HG02973 (cell line): Measurements from ENCODE around the gene FBXL7.

Experiments
- ATAC-seq: cut with Tn5 transposase; IDR thresholded peaks from one replicate; pipeline ENCODE4 v1.9.1; 2021; ENCODE audit warnings: moderate library complexity; ENCODE audit not compliant: unreplicated experiment

FBXL7 gene

DNA sequence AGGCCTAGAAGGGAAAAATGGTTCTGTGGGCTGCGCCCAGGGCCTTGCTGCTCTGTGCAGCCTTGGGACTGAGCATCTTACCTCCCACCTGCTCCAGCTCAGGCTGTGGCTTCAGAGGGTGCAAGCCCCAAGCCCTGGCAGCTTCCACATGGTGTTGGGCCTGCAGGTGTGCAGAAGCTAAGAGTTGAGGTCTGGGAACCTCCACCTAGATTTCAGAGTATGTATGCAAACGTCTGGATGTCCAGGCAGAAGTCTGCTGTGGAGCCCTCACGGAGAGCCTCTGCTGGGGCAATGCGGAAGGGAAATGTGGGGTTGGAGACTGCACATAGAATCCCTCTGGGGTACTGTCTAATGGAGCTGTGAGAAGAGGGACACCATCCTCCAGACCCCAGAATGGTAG lies 36.0 kb downstream of the FBXL7 start:
- ATAC-seq = no peak

DNA sequence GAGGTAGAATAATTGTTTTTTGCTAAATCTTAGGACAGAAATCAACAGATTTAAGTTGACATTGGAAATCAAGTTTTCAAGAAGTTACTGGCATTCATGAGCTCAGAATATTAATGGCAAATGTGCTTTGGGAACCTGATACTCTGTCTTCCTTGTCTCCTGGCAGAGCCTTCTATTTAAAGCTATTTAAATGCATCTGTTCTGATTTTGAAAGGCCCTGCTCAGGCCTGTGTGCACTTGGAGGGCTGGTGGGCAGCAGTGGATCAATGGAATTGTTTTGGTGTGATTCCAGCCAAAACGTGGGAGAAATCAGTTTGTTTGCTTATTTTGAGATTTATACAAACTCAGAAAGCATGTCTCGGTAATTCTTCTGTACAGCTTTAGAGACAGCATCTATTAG lies 38.5 kb downstream of the FBXL7 start:
- ATAC-seq = no peak

DNA sequence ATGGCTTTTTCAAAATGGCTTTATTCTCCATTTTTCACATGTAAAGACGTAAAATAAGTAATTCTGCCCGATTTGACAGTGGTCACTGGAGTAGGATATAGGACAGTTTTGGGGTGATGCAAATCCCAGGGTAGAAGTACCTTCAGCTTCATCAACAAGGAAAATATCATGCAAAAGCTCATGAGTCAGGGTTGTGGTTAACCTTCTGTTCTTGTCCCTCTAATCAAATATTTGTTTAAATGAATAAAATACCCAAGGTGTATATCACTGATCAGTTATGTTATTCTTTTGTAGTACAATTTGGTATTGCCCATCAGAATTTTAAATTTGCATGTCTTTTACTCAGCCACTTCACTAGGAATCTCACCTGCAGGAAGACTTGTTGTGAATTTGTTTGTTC lies 40.0 kb downstream of the FBXL7 start:
- no peak for ATAC-seq

DNA sequence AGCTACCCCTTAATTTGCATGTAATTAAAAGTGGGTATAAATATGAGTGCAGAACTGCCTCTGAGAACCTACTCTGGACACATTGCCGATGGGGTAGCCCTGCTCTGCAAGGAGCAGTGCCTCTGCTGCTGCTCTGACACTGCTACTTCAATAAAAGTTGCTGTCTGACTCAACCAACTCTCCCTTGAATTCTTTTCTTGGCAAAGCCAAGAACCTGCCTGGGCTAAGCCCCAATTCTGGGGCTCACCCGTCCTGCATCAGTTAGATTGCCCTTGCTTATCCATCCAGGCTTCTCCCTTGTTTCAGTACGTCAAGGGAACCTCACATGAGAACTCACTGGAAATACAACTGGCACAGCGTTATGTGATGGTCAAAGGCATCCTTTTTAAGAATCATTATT lies 44.1 kb downstream of the FBXL7 start:
- no peak for ATAC-seq

DNA sequence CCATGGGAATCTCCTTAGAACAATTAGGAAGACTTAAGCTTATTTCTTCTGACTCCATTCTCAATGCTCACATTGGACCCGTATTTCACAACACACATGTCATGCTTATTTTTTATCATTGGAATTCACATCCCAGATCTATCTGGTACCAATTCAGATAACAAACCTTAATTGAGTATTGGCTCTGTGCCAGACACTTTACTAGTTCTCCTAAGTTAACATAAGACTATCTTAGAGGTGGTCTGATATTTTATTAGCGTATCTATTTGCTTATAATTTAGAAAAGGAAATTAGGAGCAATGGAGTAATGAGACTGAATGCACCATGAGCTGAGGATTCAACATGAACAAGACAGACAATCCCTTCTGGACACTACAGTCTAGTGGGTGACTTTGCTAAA lies 45.1 kb downstream of the FBXL7 start:
- no peak for ATAC-seq

DNA sequence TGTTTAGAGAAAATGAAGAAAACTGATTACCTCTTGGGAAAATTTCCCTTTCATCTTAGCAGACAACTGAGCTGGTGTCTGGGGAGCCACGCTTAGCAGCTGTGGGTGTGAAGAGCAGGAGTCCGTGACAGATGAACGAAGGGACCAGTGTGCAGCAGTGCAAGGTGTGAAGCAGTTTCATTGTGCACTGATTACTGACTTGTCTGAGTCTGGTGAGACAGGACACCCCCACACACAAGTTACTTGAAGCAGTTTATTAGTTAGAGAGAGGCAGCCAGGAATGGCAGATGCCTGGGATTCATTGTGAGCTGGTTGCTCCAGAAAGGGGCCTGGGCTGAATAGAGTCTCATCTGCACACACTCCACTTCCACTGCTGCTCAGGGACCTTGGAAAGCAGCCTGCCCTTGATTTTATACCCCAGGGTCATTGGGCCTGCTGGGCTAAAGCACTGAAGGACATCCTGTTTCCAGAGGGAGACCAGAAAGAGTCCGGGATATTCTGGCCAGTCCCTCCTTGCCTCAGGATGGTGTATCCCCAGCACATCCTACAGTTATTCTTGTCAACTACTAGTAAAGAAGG lies 47.4 kb downstream of the FBXL7 start:
- no peak for ATAC-seq

DNA sequence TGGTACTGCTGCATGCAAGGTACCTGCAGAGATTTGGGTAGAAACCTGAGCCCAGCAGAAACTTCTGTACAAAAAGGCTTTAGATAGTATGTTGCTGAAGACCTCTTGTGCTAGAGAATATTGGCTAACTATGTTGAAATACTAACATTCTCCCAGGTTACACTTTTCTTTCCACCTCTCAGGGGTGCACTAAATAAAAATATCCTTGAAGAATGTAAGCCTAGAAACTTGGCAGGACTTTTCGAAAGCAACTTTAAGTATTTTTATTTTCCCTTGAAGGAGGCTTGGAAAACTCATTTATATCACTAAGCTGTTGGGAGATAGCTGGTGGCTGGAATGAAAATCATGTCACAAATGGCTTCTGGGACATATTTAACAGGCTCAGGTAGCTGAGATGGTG lies 50.0 kb downstream of the FBXL7 start:
- ATAC-seq = no peak

DNA sequence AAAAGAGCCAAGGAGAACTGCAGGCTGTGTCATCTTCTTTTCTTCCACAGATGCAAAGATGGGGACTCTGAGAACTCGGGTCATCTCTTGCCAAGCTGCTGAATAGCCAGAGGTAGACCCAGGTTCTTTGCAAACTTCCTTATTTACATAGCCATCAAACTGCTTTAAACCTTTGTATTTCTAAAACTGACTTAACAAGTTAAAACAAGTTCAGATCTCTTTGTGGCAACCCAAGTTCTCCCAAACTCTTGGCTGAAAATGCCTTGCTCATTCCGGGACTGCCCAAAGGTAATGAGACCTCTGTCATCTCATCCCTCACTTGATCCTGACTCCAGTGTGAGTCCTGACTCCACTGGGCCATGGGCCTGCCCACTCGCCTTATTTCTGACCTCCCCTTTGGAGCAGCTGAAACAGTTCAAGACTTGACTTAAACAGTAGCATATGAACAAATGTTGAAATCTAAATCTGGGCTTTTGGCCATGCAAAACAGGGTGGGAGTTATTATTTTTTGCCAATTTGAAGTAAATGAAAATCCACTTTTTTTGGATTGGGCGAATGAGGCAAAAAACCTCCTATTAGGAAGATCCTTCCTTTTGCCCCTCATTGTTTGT lies 50.6 kb downstream of the FBXL7 start:
- ATAC-seq = no peak

DNA sequence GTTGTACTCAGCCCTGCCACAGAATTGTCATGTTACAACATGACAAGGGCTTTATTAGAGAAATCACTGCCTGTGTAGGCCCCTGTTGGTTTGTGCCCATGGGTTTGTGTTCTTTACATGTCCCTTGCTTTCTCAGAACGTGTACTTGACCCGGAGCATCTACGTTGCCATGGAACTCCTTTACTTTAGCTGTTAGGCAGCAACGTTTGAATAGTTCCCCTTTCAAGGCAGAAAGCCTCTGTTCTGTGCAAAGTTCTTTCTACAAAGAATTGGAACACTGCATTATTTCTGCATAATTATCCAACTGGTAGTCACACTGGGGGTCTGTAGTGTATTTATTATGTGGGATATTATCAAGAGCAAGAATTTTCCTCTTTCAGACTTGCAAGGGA lies 51.1 kb downstream of the FBXL7 start:
- no peak for ATAC-seq

DNA sequence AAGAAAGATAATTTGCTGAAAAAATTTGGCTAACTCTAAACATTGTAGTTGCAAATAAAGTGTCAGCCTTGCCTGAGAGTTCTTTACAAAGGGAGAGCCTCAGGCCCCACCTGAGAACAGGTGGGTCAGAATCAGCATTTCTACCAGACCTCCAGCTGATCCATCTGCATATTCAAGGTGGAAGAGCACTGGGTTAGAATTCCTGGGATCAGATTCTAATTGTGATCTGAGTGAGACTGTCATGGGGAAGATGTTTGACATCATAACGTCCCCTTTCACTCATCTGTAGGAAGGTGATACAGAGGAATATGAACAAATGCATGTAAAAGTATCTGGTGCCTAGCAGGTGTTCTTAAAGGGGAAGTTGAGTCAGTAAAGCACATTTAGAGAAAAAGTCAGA lies 54.6 kb downstream of the FBXL7 start:
- no peak for ATAC-seq

DNA sequence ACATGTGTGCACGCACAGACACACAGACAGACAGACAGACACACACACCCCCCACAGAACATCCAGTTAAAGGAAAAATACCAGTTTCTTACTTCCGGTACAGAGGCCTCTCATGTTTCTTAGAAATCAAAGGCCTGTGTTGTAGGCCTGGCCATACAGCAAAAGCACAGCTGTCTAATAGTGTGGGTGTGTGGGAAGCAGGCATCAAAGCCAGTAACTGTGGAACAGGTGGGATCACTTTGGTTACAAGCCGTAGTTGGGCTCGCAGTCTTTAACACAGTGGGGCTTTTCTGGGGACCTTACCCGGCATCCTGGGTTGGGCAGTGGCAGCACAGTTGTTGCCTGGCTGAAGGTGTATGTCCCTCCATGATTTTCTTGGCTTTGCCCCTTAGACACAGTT lies 55.2 kb downstream of the FBXL7 start:
- ATAC-seq = no peak

DNA sequence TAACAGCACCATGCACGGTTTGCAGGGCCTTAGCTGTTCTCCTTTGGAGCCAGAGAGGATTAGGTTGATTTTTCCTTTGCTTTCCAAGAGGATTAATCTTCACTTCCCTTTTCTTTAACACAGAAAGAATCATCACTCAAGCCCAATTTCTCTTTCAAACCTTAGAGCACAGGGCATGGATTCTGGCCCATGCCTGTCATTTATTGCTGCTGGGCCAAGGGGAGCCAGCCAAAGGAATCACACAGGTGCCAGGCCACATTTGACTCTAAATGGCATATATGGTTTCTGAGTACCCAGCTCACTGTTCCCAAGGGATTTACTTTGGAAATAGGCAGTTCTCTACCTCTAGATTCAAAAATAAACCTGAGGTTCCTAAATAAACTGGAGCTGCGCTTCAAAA lies 58.3 kb downstream of the FBXL7 start:
- ATAC-seq = no peak

DNA sequence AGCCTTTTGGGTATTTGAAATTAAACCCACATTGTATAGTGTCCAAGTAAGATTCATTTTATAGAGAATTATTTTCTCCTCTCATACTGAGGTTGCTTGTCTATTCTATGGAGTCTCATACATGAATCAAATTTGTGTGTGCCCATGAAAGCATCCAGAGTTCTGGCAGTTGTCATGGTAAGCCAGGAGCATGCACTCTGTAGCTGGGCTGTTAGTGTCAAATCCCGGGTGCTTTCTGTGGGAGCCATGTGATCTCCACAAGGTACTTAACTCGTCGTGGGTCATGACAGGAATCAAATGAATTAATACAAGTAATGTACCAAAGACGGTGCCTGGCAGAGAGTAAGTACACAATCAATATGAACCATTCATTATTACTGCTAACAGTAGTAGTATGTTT lies 58.7 kb downstream of the FBXL7 start:
- ATAC-seq = no peak

DNA sequence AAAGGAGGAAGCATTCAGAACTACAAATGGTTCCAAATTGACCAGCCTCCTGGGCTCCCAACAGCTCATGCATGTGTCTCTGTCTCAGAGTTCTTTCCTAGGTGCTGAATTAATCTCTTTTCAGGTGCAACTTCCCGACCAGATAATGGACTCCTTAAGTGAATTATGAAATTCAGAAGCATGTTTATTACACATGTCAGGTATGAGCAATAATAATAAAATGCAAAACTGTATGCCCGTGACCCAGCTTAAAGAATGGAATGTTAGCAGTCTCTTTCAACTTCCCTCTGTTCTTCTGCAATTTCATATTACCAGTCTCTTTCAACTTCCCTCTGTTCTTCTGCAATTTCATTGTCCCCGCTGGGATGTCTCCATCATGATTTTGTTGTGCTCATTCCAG lies 60.4 kb downstream of the FBXL7 start:
- ATAC-seq = no peak

DNA sequence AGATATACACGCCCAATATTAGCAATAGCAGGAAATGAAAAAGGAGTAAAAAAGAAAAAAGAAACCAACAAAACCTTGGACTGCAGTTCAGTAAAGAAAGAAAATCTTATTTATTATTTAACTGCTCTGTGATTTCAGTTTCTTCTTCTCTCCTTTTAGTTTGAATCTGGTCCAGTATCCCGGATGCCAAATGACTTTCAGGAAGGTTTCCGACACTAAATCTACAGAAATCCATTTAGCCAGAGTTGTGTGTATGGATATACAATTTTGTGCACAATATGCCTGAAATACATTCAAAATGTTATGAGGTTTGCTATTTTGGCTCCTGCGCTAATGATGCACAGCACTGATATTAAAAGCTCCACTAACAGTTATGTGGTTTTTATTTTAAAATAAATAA lies 64.5 kb downstream of the FBXL7 start:
- ATAC-seq = no peak

DNA sequence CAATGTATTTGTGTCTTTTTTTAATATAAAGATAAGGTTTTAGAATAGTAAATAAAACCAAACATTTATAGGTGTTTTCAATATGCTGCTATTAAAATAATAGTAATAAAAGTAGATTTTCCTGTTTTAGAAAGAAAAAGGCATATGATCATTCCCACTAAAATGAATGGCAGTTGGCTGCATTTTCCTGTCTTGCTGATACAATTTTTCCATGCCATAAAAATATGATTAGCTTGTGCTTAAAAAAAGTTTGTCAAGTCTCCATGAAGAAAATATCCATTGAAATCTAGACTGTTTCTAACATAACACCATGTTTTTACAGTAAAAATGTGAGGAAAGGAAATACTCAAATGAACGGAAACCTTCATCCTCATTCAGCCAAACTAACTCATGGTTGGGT lies 65.0 kb downstream of the FBXL7 start:
- no peak for ATAC-seq

DNA sequence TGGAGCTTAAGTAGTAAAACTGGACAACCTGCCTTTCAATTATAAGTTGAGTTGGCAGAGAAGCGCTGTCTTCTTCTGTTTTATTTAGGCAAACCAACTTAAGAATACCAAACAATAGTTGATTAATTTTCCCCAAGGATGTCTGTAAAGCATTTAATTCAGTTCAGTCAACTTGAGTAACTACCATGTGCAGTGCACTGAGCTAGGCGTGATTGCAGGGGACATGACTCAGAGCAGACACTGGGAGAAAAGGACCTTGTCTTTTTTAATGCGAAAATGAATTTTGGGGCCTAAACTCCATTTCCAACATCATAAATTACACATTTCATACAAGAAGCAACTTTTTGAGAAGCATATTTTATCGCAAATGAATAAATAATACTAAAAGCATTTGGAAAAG lies 66.3 kb downstream of the FBXL7 start:
- no peak for ATAC-seq

DNA sequence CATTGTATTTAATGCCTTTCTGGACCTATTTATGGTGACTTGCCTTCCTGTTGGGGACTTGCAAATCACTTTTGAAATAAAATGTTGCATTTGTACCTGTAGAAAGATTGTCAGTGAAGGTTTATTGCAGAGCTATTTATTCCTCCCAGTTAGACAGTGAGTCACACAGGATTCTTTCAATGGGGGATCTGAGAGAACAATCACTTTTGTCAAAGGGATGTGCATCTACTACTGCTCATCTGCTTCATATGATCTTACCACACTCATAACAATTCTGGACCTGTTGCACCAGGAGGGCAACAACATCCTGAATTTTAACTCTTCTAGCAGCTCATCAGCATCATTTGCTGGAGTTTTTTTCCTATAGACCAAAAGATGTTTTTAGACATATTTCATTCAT lies 66.8 kb downstream of the FBXL7 start:
- ATAC-seq = no peak

DNA sequence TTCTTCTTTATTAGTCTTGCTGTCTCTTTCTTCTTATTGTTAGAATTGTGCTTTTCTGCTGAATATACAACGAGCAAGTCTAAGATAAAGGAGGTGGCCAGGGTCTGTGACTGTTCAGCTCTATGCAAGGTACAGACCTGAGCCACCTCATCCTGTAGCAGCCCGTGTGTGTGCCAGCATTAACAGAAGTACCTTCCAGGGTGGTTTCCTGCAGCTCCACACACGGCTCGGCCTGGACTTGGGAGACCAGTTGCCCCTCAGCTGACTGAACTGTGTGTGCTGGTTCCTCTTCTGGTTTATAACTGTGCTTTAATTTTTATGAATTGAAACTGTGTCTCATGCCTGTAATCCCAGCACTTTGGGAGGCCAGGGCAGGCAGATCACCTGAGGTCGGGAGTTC lies 70.5 kb downstream of the FBXL7 start:
- no peak for ATAC-seq

DNA sequence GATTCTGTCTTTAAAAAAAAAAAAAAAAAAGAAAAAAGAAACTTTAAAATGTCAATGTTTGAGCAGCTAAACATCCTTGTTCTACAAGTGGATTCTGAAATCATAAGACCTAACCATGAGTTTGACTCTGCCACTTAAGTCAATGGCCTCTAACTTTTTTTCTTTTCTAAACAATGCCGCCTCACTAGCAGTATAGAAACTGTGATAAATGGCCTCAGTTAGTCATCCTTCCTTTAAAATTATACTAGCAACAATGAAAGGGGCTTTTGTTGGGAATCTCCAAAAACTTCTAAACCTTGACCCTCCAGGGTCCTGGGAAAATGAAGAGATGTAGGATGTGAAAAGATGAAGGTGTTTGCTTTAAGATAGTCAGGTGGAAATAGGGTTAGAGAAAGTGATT lies 71.1 kb downstream of the FBXL7 start:
- ATAC-seq = no peak

DNA sequence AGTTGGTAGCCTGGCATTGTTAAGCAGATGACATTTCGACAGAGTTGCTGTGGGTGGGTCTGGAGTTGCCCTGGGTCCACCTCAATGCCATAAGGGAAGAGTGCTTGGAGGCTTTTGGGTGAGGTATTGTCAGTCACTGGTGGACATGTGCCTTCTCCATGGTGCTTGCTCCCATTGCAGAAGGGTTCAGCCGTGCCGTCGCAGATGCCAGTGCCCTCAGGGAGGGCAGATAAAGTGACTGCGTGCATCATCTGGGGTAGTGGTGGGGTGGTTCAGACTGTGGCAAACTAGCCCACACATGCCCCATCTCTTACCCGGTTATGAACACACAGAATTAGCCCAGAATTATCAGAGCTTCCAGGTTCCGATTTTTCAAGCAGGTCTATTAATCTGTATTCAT lies 71.6 kb downstream of the FBXL7 start:
- ATAC-seq = no peak

DNA sequence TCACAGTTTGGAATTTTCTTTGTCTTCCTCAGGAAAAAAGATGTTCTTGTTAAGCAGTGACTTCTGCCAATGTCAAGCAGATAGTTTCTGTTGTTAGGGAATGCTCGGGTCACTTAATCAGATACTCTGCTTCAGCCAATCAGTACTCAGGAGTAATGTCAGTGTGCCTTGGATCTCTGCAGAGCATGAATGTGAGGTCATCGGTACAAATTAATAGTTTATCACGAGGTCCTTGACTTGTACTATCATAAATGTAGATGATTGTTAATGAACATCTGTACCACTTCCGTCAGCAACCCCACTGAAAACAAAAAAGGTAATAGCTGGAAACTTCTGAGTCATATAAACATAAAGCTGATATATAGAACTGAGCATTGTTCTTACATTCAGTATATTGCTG lies 73.6 kb downstream of the FBXL7 start:
- ATAC-seq = no peak

DNA sequence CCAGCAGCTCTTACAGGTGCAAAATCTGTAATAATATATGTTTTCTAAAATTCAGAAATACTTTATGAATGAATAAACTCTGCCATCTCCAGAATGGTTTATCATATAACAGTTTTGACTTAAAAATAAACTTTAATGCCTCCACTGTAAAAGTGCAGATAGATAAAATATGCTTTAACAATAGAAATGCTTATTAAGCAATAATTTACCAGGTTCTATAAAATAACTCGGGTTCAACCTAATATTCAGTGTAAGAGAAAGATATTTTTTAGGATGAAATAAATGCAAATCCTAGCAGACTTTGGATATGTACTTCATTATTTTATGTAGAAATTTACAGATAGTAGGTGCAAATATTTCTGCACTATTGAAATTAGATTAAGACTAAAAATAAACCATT lies 74.1 kb downstream of the FBXL7 start:
- no peak for ATAC-seq
